ENCODE results near the gene POLN. TPM values are rescaled to one million over a fixed set of nuclear protein-coding genes. Genes with fewer than 3 reads are reported as not detected.

Gene POLN
- total and polyA plus RNA-seq, 2 experiments from 2014 or later: 1.7 to 2.0 TPM

DNA sequence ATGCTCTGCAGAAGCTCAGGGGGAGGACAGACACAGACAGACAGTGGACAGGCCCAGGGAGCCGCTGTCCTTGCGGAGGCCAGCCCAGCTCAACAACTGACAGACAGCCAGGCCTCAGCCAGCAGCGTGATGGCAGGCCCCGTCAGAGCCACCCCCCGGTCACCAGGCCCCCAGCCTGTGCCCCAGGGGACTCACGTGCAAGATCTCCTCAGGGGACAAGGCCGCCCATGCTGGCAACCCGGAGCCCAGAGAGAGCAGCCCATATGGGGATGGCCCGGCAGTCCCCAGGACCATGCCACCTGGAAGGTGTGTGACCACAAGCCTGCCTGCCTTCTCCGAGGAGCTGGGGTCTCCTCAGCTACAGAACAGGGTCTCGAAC lies 48.0 kb upstream of the POLN start:
- Histone ChIP-seq H3K4me1 (ENCODE audit: insufficient read depth) (peaks cover 9% of the 10 kb centered on the region), H3K36me3 (replicated peaks; ENCODE audit: insufficient read depth, low read depth) (no peaks in the 10 kb centered on the region), H4K20me1 (ENCODE audit: insufficient read depth, poor library complexity, severe bottlenecking) (no peaks in the 10 kb centered on the region), H3K27ac (no peak overlapping the region), H3K27me3 (no peaks in the 10 kb centered on the region), H3K9me2 (replicated peaks; ENCODE audit: insufficient read depth) (no peaks in the 10 kb centered on the region), H3K9me3 (ENCODE audit: low read depth) (no peaks in the 10 kb centered on the region), H3K79me2 (no peaks in the 10 kb centered on the region), H3K4me2 (no peak overlapping the region), H2AFZ (no peak overlapping the region), H3K4me3 (no peak overlapping the region)
- TF ChIP-seq EZH2 (IDR thresholded peaks at IDR 0.05; ENCODE audit: borderline replicate concordance) (no peak), EZH2phosphoT487 (IDR thresholded peaks at IDR 0.05; ENCODE audit: low read depth, severe bottlenecking, unreplicated experiment) (no peak)
- TF ChIP-seq, protein P1, sequence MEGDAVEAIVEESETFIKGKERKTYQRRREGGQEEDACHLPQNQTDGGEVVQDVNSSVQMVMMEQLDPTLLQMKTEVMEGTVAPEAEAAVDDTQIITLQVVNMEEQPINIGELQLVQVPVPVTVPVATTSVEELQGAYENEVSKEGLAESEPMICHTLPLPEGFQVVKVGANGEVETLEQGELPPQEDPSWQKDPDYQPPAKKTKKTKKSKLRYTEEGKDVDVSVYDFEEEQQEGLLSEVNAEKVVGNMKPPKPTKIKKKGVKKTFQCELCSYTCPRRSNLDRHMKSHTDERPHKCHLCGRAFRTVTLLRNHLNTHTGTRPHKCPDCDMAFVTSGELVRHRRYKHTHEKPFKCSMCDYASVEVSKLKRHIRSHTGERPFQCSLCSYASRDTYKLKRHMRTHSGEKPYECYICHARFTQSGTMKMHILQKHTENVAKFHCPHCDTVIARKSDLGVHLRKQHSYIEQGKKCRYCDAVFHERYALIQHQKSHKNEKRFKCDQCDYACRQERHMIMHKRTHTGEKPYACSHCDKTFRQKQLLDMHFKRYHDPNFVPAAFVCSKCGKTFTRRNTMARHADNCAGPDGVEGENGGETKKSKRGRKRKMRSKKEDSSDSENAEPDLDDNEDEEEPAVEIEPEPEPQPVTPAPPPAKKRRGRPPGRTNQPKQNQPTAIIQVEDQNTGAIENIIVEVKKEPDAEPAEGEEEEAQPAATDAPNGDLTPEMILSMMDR (IDR thresholded peaks at IDR 0.05; ENCODE audit: poor library complexity): no peak
- WGBS (ENCODE audit: low lambda C conversion rate, missing lambda C conversion rate): 97% methylated on average over 9 of the region's 11 CpGs
- DNase-seq (ENCODE audit: low spot score): peak; percentile 2

GRCh38 chr4:2289311-2289954 lies 47.5 kb upstream of the POLN start:
- WGBS (ENCODE audit: low lambda C conversion rate, missing lambda C conversion rate): 95% methylated on average over 14 of the region's 14 CpGs
- no peaks in the 10 kb centered on the region for H3K36me3 ChIP-seq (replicated peaks; ENCODE audit: insufficient read depth, low read depth)
- H3K4me2 ChIP-seq: no peak overlapping the region
- H3K9me2 ChIP-seq (replicated peaks; ENCODE audit: insufficient read depth): no peaks in the 10 kb centered on the region
- no peak overlapping the region for H3K4me3 ChIP-seq
- peaks cover 9% of the 10 kb centered on the region for H3K4me1 ChIP-seq (ENCODE audit: insufficient read depth)
- H3K27ac ChIP-seq: no peak overlapping the region
- no peak for TF ChIP-seq EZH2 (IDR thresholded peaks at IDR 0.05; ENCODE audit: borderline replicate concordance)
- TF ChIP-seq, protein P1 (IDR thresholded peaks at IDR 0.05; ENCODE audit: poor library complexity): no peak
- TF ChIP-seq EZH2phosphoT487 (IDR thresholded peaks at IDR 0.05; ENCODE audit: low read depth, severe bottlenecking, unreplicated experiment): no peak
- H3K9me3 ChIP-seq (ENCODE audit: low read depth): no peaks in the 10 kb centered on the region
- no peak overlapping the region for H2AFZ ChIP-seq
- H3K79me2 ChIP-seq: no peaks in the 10 kb centered on the region
- no peaks in the 10 kb centered on the region for H4K20me1 ChIP-seq (ENCODE audit: insufficient read depth, poor library complexity, severe bottlenecking)
- no peaks in the 10 kb centered on the region for H3K27me3 ChIP-seq
- DNase-seq (ENCODE audit: low spot score): peak; percentile 2

DNA sequence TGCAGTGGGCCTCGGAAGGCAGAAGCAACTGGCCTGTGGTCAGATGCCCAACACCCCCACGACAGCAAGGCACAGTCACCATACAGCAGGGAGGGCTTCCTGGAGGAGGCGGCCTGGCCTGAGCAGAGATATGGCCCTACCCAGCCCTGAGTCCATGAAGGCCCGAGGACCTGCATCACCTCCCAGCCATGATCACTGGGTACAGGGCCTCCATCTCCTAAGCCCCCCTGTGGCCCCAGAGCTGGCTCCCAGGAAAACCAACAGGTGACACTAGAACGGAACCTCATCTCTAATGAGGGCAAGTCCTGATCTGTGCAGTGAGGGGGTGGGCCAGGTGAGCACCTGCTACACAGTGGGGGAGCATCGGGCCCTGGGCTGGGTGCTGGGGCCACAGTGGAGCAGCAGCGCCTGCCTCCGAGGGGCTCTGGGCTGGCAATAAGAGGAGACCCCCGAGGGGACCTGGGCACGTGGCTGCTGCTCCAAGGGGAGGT lies 46.2 kb upstream of the POLN start:
- no peak overlapping the region for H3K4me2 ChIP-seq
- peaks cover 9% of the 10 kb centered on the region for H3K4me1 ChIP-seq (ENCODE audit: insufficient read depth)
- TF ChIP-seq EZH2 (IDR thresholded peaks at IDR 0.05; ENCODE audit: borderline replicate concordance): no peak
- TF ChIP-seq, protein P1 (IDR thresholded peaks at IDR 0.05; ENCODE audit: poor library complexity): no peak
- TF ChIP-seq EZH2phosphoT487 (IDR thresholded peaks at IDR 0.05; ENCODE audit: low read depth, severe bottlenecking, unreplicated experiment): no peak
- no peak for DNase-seq (ENCODE audit: low spot score)
- H3K27ac ChIP-seq: no peak overlapping the region
- no peaks in the 10 kb centered on the region for H3K9me3 ChIP-seq (ENCODE audit: low read depth)
- H4K20me1 ChIP-seq (ENCODE audit: insufficient read depth, poor library complexity, severe bottlenecking): no peaks in the 10 kb centered on the region
- H3K79me2 ChIP-seq: no peaks in the 10 kb centered on the region
- no peak overlapping the region for H2AFZ ChIP-seq
- 94% methylated on average over 7 of the region's 10 CpGs for WGBS (ENCODE audit: low lambda C conversion rate, missing lambda C conversion rate)
- no peaks in the 10 kb centered on the region for H3K27me3 ChIP-seq
- H3K9me2 ChIP-seq (replicated peaks; ENCODE audit: insufficient read depth): no peaks in the 10 kb centered on the region
- H3K36me3 ChIP-seq (replicated peaks; ENCODE audit: insufficient read depth, low read depth): no peaks in the 10 kb centered on the region
- no peak overlapping the region for H3K4me3 ChIP-seq
